Stimulated activated CD4-positive, alpha-beta T cell treated with anti-CD3 and anti-CD28 coated beads, Interleukin-1b, Interleukin-23, amount 100 ng/mL, for 4 hours (primary cell): ENCODE results near the gene CDYL.

ENCODE experiments used
- DNase-seq, 2 donors: peaks; one replicate each; pipeline ENCODE4 v3.0.0-alpha.2; 2020; ENCODE audit warnings: low read depth in 2 of 2

CDYL gene

GRCh38 chr6:4935975-4936680, 159.9 kb downstream of the CDYL start:
- DNase-seq, result no peak

DNA sequence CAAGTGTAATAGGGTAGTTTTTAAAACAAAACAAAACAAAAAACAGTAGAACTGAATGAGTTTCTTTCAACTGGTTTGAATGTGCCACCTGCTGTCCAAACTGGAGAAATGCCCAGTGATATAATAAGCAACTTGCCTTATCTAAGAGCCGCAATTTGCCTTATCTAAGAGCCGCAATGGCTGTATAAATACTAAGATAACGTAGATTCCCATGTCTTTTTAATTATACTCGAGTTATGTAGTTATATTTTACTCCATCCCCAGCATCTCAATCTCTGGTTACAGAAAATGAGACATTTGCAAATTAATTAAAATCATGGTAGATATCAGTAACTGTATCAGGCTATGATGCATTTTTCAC, 160.5 kb downstream of the CDYL start:
- no peak for DNase-seq

DNA sequence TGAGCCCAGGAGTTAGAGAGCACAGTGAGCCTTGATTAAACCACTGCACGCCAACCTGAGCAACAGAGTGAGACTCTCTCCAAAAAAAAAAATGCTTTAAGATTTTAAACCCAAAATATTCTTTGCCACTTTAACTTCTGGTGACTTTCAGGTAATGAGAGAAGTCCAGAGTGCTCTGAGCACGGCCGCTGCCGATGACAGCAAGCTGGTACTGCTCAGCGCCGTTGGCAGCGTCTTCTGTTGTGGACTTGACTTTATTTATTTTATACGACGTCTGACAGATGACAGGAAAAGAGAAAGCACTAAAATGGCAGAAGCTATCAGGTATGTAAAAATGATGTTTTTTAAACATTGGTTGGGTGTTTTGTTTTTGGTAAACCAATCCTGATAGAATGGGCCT, 161.2 kb downstream of the CDYL start:
- no peak for DNase-seq

- DNase-seq, result no peak
Measured at GRCh38 chr6:4939241-4939640, 163.0 kb downstream of the CDYL start.

DNA sequence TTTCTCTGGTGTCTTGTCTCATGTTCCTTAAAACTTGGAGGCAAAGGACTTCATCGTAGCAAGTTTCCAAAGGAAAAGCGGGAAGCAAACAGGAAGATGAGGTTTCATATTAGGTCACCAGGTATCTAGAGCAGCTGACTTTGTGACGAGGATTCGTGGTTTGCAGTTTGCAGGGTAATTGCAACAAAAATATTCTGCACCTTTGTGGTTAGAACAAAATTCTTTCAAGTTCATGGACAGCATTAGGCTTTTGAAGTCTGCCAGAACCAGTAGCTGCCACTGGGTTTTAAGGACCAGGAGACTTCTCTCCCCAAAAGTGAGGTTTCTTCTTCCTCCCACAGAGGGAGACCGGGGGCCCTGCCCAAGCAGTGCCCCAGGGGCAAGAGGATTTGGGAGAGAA, 164.2 kb downstream of the CDYL start:
- no peak for DNase-seq

GRCh38 chr6:4941782-4942672, 165.8 kb downstream of the CDYL start:
- DNase-seq, result peak in 1 of 2 donors; percentile 13

DNA sequence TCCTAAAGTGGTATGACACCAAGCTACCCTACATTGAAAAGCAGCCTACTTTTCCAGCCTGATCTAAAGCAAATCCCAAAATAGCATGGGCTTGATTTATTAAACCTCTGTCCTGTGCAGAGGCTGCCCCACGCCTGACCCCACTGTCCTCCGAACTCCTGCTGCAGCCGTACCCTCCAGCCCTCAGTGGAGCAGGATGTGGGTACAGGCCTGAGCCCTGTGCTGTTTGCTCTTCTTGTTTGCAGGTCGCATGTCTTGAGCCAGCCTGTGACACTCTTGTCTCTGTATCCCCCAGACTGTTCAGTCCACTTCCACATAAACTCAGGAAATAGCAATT, 166.4 kb downstream of the CDYL start:
- DNase-seq, result no peak

DNA sequence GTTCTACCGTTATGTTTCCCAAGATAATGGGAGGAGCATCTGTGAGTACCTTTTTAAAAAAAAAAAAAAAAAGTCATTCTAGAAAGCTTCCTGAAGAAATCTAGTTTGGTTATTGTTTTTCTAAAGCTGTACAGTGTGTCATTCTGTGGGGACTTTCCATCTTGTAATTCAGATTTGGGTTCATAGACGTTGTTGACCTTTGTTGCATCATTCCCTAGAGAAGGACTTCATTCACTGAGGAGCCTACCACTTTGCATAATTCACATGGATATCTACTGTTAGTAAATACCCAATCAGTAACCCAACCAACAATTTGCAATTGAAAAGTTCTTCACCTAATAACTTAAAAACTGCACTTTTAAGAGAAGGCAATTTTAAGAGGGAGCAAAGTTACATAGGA, 167.5 kb downstream of the CDYL start:
- DNase-seq, result no peak

DNA sequence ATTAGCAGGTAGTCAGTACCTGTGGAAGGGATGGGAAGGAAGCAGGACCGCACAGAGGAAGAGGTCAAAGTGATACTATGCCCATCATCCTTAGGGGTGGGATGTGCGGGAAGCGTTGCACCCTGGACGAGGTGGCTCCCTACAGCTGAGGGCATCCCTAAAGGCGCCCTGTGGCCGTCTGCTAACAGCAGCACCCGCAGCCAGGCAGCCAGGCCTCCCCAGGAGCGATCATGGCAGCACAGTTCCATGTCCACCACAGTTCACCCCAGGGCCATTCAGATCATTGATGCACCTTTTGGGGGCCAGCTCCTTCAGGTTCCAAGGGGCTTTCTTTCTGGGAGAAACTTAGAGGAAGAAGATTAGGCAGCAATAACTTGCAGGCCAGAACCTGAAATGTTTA, 168.1 kb downstream of the CDYL start:
- no peak for DNase-seq

DNA sequence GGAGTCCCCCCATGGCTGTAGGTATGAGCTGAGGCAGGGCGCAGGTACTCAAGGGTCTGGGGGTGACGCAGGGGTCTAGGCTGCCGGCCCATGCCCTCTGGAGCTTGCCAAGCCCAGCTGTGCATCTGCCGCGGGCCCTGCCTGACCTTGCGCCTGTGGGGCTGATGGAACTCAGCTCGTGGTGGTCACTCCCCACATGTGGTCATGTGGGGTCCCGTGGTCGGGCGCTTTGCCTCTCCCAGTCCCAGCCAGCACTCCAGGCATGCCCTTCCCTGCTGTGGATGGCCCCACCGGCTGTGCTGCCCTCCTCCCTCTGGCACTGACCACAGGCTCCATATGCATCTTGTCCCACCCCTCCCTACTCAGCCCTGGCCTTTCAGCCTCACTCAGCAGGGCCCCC, 170.3 kb downstream of the CDYL start:
- DNase-seq, result no peak

DNA sequence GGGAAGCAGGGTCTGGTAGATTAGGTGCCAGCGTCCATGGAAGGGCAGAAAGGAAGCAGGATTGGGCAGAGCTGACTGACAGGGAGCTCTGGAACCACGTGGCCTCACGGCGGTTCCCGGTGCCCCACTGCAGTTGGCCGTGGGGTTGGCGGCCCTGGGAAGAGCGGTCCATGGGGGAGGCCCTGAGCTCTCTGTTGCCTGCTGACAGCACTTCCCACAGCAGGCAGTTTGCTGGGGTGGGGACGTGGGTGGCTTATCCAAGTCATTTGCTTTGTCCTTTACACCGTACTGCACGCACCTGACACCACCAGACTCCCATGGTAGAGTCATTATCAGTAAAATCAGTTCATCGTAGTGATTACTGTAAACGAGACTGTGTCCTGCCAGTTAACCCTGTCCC, 171.5 kb downstream of the CDYL start:
- DNase-seq, result no peak

- DNase-seq, result no peak
Measured at GRCh38 chr6:4948781-4949450, 172.7 kb downstream of the CDYL start.

DNA sequence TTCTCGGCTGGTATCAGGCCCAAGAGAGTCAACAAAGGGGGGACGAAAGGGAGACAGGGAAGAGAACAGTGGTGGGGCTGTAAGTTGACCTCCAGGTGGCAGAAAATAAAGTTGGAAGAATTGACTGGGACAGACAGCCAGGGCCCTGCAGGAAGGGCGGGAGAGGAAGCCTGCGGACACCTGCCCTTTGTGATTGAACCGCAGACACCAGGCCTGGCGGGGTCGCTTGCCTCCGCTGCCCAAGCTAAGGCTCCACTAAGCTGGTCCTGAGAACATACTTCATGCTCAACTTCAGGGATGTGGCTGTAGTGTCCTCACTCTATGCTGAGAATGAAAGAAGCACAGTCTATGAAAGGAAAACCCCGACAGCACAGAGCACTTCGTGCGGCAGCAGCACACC, 173.9 kb downstream of the CDYL start:
- no peak for DNase-seq

GRCh38 chr6:4950836-4951533, 174.8 kb downstream of the CDYL start:
- DNase-seq, result no peak

DNA sequence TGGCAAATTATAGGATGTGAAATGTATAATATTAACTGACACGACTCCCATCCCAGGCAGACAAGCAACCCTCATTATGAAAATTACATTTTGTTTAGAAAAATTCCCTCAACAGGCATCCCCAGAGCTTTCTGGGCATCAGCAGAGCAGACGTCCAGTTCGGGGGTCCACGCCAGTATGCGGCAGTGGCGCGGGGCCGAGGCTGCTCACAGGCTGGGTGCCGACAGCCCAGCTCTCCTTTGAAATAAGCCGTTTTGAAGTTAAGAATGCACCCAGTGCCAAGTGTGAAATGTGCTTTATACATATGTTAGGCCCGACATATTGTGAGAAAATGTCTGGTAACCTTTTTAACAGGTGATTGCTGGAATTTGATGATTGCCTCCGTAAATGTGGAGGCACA, 177.2 kb downstream of the CDYL start:
- no peak for DNase-seq

DNA sequence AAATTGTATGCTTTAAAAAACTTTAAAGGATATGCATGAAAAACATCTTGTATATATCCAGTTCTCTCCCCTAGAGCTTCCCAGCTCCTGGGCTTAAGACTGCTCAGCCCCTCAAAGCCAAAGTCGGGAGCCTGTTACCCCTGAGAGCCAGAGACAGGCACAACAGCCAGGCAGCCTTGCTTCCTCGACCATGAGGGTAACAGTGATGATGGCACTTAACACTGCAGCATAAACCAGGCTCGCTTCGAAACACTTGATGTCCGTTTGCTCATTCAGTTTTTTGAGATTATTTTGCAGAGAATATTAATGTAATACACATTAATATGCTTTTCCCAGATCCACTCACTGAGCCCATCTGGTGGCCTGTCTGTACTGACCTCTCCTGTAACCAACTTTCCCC, 180.4 kb downstream of the CDYL start:
- DNase-seq, result no peak

- no peak for DNase-seq
Measured at GRCh38 chr6:4957521-4958231, 181.5 kb downstream of the CDYL start.

- DNase-seq, result no peak
Measured at GRCh38 chr6:4958624-4959023, 182.4 kb downstream of the CDYL start.

- no peak for DNase-seq
Measured at GRCh38 chr6:4961322-4962168, 185.3 kb downstream of the CDYL start.

GRCh38 chr6:4962905-4963304, 186.7 kb downstream of the CDYL start:
- no peak for DNase-seq
